K562 (cell line): ENCODE data around the gene CIAO3. TPM values are rescaled to one million over a fixed set of nuclear protein-coding genes. Genes with fewer than 3 reads are reported as not detected.

Source experiments
- ATF6 ChIP-seq: sonication (generic); formaldehyde crosslinking; IDR thresholded peaks from 2 replicates; pipeline ENCODE4 v1.4.0; 2020; ENCODE audit warnings: mild to moderate bottlenecking, missing genetic modification reagents
- CBFA2T3 ChIP-seq: fragments of 450-650 bp; IDR thresholded peaks from 2 replicates; pipeline ENCODE4 v1.6.1; 2017
- CHAMP1 ChIP-seq: fragments of 450-650 bp; IDR thresholded peaks from 2 replicates; pipeline ENCODE4 v1.6.1; 2016; ENCODE audit warnings: mild to moderate bottlenecking
- CREM ChIP-seq: IDR thresholded peaks from 2 replicates; pipeline ENCODE4 v1.6.1; 2014; ENCODE audit warnings: antibody characterized with exemption, low read depth
- CTCF ChIP-seq, 3 experiments: IDR thresholded peaks in 2 of 3; conservative IDR thresholded peaks in 1 of 3; 2 replicates each; pipeline ENCODE4 v1.5.1; 2011 to 2012; ENCODE audit warnings: low read length in 3 of 3, mild to moderate bottlenecking in 3 of 3, control low read depth in 2 of 3, improper control_type of control experiment in 1 of 3, inconsistent platforms in 1 of 3, low read depth in 1 of 3, mixed read lengths in 1 of 3, moderate library complexity in 1 of 3; ENCODE audit not compliant: insufficient read depth in 2 of 3
- ERF ChIP-seq: fragments of 450-650 bp; formaldehyde crosslinking; IDR thresholded peaks from 2 replicates; pipeline ENCODE4 v1.4.0; 2020; ENCODE audit warnings: mild to moderate bottlenecking, mixed read lengths
- NRF1 ChIP-seq, 2 experiments: fragments of 450-650 bp; IDR thresholded peaks in 1 of 2; conservative IDR thresholded peaks in 1 of 2; 2 replicates each; pipeline ENCODE4 v1.6.1; 2014; ENCODE audit warnings: mild to moderate bottlenecking in 2 of 2
- PRDM10 ChIP-seq: fragments of 450-650 bp; IDR thresholded peaks from 2 replicates; pipeline ENCODE4 v1.6.1; 2018; ENCODE audit not compliant: partially characterized antibody
- RBM39 ChIP-seq: fragments of 200-400 bp; formaldehyde crosslinking; optimal IDR thresholded peaks from 2 replicates; pipeline ENCODE3; 2018; ENCODE audit warnings: low read depth, low read length
- SIN3A ChIP-seq, 2 experiments: fragments of 150-350 bp in 1 of 2; IDR thresholded peaks; 2 replicates each; pipeline ENCODE4 v1.6.1; 2011 to 2016; ENCODE audit warnings: borderline replicate concordance in 2 of 2, low read depth in 2 of 2, low read length in 2 of 2, mild to moderate bottlenecking in 2 of 2, moderate library complexity in 2 of 2; ENCODE audit not compliant: control insufficient read depth in 1 of 2
- ZBTB7A ChIP-seq: IDR thresholded peaks from 2 replicates; pipeline ENCODE4 v1.6.1; 2011; ENCODE audit warnings: low read depth, mild to moderate bottlenecking, low read length, moderate library complexity, borderline replicate concordance; ENCODE audit not compliant: control insufficient read depth
- ZNF384 ChIP-seq: IDR thresholded peaks from 2 replicates; pipeline ENCODE4 v1.6.1; 2012; ENCODE audit warnings: low read depth, low read length, improper control_type of control experiment
- ZNF717 ChIP-seq: fragments of 250-450 bp; sonication (Bioruptor Pico); IDR thresholded peaks from 2 replicates; pipeline ENCODE4 v1.5.0; 2021
- ZNF740 ChIP-seq, 3 experiments: fragments of 200-800 bp in 1 of 3; sonication (Bioruptor generic) in 1 of 3; sonication (generic) in 1 of 3; formaldehyde crosslinking in 1 of 3; IDR thresholded peaks; 2 replicates each; pipeline versions ENCODE4 v1.6.1 to v1.8.0; 2016 to 2022; ENCODE audit warnings: mild to moderate bottlenecking in 2 of 3, missing compliant biosample characterization in 2 of 3, missing genetic modification characterization in 2 of 3, missing genetic modification reagents in 1 of 3
- polyA plus RNA-seq, 8 experiments: library from polyadenylated mRNA; depleted of rRNA in 4 of 8; stranded (reverse) in 5 of 8; unstranded in 3 of 8; fragments of >200 nt; fragmentation: Nextera tagmentation in 2 of 8; fragmentation: Illumina TruSeq in 1 of 8; extraction: Ambion mirVana in 2 of 8; extraction: Trizol in 1 of 8; gene quantifications; 2 replicates each; pipeline versions ENCODE4 v1.2.1 to v1.2.3, GENCODE V29; 2011 to 2014; ENCODE audit warnings: inconsistent platforms in 1 of 8, missing spikeins in 1 of 8
- total RNA-seq, 7 experiments: library from RNA; depleted of rRNA in 6 of 7; stranded (reverse); fragments of >200 nt in 6 of 7; fragmentation: Illumina TruSeq in 2 of 7; extraction: Trizol in 2 of 7; gene quantifications; 2 replicates each; pipeline versions ENCODE4 v1.2.1 to v1.2.3, GENCODE V29; 2011 to 2021; ENCODE audit warnings: low replicate concordance in 1 of 7

Gene CIAO3
- total and polyA plus RNA-seq, 9 of the 15 experiments (the other 6 are each of a cell fraction or from before 2014, with no cell fraction given), result 2.2 to 35.6 (median 18.7) TPM

GRCh38 chr16:719815-720446 is 20.9 kb downstream of the CIAO3 start (continued):
- peak; percentile 54 to 62 (median 57) for TF ChIP-seq CTCF (IDR thresholded peaks at IDR 0.05 in 2 of 3, conservative IDR thresholded peaks at IDR 0.05 in 1 of 3; ENCODE audit: insufficient read depth in 2 of 3, low read depth in 1 of 3, low read length in 3 of 3)
- TF ChIP-seq ATF6, result no peak
- peak; percentile 46 for TF ChIP-seq CREM
- TF ChIP-seq SIN3A (IDR thresholded peaks at IDR 0.05; ENCODE audit: borderline replicate concordance in 2 of 2, control insufficient read depth in 1 of 2, low read depth in 2 of 2, low read length in 2 of 2), result peak in 1 of 2 experiments; percentile 25; a peak in 1 of 4 replicates
- TF ChIP-seq ERF (CRISPR knock-in tag), result 0 out of 2 replicates have a peak, but pooled peaks have one; percentile 23
- TF ChIP-seq ZNF717 (CRISPR knock-in tag), result no peak
- no peak for TF ChIP-seq CHAMP1
- 0 out of 4 replicates have a peak, but pooled peaks of 1 of the 2 experiments have one; percentile 5 for TF ChIP-seq NRF1 (conservative IDR thresholded peaks at IDR 0.05 in 1 of 2, IDR thresholded peaks at IDR 0.05 in 1 of 2)
- peak; percentile 30 for TF ChIP-seq CBFA2T3
- TF ChIP-seq RBM39, result peak; percentile 7
- TF ChIP-seq PRDM10, result peak; percentile 89
- peak; percentile 45; the same call in 1 of the 2 replicates for TF ChIP-seq ZBTB7A
- TF ChIP-seq ZNF740 (CRISPR knock-in tag; IDR thresholded peaks at IDR 0.05), result no peak
- no peak for TF ChIP-seq ZNF740 (tag; IDR thresholded peaks at IDR 0.05)
- TF ChIP-seq ZNF384, result peak; percentile 63
